ENCODE results near the gene GSG1.
"Not testable (repeated sequence)": the region's sequence is repeated elsewhere in the genome, so short reads cannot be mapped to it uniquely, and the experiment has no call there.

Gene GSG1

DNA sequence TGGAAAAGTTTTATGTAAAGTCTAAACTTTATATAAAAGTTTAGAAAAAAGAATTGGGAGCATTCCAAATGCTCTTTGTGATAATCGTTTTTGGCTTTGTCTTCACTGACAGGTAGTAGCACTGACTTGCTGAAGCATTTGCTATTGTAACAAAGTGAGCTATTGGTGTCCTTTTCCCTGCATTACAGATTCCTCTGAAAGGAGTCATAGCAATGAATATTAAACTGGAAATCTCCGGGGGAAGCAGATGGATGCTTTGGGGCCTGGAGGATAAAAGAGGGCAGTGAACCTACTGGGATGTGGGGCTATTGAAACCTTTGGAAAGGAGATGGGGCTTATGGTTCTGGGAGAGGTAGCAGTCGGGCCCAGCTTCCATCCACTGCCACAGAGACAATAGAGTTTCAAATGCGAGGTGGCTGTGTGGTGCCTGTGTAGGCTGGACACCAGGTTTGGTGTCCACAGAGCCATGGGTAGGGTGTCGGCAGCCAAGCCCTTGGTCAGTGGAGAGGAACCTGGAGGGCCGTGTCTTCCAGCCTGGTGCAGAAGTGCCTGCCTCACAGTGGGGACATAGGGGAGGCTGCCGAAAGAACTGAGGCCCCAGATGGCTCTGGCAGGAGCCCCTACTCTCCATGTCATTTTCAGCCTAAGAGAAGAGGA, 10.1 kb downstream of the GSG1 start:
- DNase-seq (ENCODE audit: low read depth in 2 of 2), result no peak

DNA sequence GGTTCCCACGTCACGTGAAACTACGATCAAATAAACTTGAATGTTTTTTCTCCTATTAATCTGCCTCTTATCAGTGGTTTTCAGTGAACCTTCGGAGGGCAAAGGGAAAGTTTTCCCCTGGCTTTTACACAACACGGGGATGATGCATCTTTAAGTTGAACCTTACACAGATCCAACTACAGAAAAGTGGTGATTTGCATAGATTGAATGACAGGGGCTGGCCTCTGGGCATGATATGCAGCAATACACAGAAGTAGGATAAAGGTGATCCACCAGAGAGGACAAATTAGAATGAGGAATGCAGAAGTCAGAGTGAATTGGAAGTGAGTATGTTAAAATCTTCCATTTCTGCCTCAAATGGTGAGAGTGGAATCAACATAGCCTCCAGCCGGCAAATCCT, 11.6 kb downstream of the GSG1 start:
- DNase-seq (ENCODE audit: low read depth in 2 of 2), result no peak

- no peak for DNase-seq (ENCODE audit: low read depth in 2 of 2)
Observed at GRCh38 chr12:13090054-13090453, 13.4 kb downstream of the GSG1 start.

DNA sequence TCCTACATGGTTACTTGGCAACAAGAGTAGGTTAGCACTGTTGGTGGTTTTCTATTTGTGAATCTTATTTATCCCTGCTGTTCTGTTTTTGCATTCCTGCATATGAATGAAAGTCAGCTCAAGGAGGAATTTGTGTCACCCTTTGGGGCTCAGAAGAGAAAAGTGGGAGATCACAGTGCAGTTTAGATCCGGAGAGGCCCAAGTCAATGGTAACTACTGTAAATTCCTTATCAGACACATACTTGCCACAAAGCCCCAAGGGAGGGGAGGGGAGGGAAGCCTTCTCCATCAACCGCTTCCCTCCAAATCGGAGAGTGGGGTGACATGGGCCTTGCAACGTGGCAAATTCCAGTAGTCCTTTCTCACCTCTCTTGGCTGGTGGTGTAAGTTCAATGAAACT, 15.0 kb downstream of the GSG1 start:
- DNase-seq (ENCODE audit: low read depth in 2 of 2), result no peak

DNA sequence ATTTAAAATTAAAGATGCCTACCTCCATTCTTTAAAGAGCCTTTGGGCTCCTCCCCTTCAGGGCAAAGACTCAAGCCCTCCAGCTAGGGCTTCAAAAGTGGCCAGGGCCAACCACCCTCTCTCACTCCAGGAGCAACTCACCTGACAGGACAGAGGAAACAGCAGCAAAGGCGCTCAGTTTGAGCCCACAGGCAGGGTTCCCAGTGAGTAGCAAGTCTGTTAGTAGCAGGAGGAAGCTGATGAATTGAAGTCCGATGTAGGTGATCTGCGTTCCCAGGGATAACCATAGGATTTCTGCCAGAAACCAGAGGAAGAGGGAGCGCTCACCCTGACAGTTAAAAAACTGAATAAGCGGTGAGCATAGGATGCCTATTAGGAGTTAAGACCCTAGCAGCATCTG, 15.7 kb downstream of the GSG1 start:
- DNase-seq (ENCODE audit: low read depth in 2 of 2), result no peak

DNA sequence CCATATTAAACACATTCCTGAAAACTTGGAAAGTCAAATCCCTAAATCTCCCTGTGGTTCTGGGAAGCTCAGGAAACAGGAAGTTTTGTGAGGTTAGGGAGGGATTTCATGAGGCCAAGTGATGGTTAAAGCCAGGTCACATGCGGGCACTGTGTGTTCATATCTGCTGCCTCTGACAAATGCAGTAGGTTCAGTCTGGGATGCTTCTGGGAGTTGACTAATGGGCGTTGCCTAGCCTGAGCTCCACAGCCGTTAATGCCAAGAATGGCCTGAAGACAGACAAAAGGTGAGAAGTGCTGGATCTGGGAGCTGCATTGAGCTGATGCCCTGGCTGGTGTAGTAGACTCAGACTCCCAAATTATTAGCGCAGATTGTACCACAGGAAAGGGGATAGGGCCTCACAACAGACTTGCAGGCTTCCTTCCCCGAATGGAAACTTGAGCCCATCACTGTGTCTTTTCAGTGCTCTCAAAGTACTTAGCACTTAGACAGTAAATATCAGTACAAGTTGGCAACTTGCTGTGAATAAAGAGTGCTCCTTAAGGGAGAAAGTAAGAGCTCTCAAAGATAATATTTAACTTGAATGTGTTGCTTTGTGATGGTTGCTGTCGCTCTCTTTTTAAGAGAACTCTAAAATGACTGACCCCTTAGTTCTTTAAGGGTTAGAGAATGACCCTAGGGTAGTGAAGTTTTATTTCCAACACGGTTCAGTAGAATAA, 17.3 kb downstream of the GSG1 start:
- DNase-seq (ENCODE audit: low read depth in 2 of 2), result no peak

GRCh38 chr12:13084898-13085640, 18.4 kb downstream of the GSG1 start:
- no peak for DNase-seq (ENCODE audit: low read depth in 2 of 2)

DNA sequence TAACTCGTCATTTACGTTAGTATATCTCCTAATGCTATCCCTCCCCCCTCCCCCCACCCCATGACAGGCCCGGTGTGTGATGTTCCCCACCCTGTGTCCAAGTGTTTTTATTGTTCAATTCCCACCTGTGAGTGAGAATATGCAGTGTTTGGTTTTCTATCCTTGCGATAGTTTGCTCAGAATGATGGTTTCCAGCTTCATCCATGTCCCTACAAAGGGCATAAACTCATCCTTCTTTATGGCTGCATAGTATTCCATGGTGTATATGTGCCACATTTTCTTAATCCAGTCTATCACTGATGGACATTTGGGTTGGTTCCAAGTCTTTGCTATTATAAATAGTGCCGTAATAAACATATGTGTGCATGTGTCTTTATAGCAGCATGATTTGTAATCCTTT, 19.8 kb downstream of the GSG1 start:
- DNase-seq (ENCODE audit: low read depth in 2 of 2), result not testable (repeated sequence)

- DNase-seq (ENCODE audit: low read depth in 2 of 2), result no peak
Observed at GRCh38 chr12:13082861-13083260, 20.6 kb downstream of the GSG1 start.

DNA sequence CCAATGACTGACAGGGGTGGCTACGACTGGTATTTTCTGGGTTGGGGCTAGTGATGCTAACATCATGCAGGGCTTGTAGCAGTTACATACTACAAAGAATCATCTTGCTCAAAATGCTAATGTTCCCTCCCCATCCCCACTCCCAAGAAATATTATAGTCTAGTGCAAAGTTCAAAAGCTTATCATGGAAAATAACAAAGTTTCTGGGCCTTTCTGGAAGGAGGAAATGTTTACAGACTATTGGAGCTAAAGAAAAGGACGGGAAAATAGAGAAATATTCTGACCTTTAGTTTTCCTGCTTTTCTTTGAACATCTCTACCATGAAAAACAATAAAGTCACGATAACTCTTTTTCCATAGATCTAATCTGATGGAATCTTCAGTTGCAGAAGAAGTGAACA, 23.2 kb downstream of the GSG1 start:
- no peak for DNase-seq (ENCODE audit: low read depth in 2 of 2)

GRCh38 chr12:13079440-13079906, 24.0 kb downstream of the GSG1 start:
- DNase-seq (ENCODE audit: low read depth in 2 of 2), result no peak

- DNase-seq (ENCODE audit: low read depth in 2 of 2), result no peak
Observed at GRCh38 chr12:13075786-13076570, 27.5 kb downstream of the GSG1 start.

- no peak for DNase-seq (ENCODE audit: low read depth in 2 of 2)
Observed at GRCh38 chr12:13075118-13075480, 28.4 kb downstream of the GSG1 start.

- no peak for DNase-seq (ENCODE audit: low read depth in 2 of 2)
Observed at GRCh38 chr12:13074396-13075117, 28.9 kb downstream of the GSG1 start.

DNA sequence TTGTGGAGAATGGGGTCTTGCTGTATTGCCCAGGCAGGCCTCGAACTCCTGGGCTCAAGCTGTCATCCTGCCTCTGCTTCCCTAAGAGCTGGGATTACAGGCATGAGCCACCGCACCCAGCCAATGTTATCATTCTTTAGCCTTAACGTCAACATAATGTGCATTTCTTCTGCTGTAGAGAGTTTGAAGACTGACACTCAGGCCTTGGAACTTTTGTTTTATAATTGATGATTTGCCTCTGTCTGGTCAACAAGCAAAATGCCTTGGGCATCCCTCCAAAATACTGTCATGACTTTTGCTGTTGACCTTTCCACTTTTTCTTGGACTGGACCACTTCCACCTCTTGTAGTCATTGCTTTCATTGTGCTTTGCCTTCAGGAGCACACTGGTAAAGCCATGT, 30.3 kb downstream of the GSG1 start:
- no peak for DNase-seq (ENCODE audit: low read depth in 2 of 2)

DNA sequence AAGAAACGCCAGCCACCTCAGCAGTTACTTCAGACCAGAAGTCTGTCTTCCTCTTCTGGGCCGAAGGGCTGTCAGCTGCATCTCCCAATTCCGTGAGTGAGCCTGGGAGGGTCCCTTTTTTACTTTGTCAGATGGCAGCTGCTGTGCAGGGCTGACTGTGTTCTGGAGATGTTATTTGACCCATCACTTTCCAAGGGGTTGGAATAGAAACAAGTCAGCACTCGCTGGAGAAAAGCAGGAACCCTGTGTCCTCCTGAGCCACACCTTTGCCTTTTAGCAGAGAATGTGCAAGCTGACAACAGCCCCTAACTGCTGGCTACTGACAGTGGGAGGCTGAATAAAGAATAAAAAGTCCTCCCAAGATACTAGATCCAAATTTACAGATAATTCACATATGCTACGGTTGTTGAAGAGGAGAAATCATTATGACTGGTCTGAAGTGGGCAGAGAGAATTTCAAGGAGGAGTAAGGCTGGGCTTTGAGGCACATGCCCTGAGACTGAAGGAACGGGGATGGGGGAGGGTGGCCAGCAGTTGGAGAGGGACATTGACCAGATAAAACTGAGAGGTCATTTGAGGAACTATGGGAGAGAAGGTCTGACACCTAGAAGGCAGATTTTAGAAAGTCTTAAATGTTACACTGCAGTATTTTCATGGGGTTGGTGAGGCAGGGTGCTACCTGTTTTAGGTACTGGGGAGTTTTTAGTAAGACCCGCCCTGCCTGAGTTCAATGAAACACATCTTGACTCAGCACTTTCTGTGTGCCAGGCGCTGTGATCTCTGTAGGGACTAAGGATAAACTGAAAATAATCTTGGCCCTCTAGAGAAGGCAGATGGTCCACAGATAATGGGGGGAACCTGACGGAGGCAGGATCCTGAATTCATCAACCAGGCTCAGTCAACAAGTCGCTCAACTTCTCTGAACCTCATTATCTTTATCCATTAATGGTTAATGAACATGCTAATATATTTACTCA, 31.9 kb downstream of the GSG1 start:
- DNase-seq (ENCODE audit: low read depth in 2 of 2), result no peak

- no peak for DNase-seq (ENCODE audit: low read depth in 2 of 2)
Observed at GRCh38 chr12:13069380-13069779, 34.1 kb downstream of the GSG1 start.

DNA sequence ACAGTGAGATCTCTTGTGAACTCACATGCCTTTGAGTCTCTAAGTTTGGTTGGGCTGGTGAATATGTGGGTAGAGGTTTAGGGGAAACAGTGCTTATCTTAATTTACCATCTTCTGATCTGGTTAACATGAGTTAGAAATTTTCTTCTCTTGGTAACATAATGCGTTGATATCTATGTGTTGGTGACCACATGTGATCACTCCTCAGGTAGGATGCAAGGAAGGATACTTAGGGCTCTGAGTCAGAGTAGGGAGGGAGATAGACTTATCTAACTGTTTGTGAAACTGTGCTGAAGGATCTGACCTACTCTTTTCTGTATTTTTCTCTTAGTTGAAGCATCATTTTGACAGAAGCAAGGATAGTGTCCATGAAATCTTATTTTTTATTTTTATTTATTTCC, 36.1 kb downstream of the GSG1 start:
- no peak for DNase-seq (ENCODE audit: low read depth in 2 of 2)

GRCh38 chr12:13066459-13066858, 37.0 kb downstream of the GSG1 start:
- DNase-seq (ENCODE audit: low read depth in 2 of 2), result no peak

GRCh38 chr12:13066014-13066413, 37.5 kb downstream of the GSG1 start:
- no peak for DNase-seq (ENCODE audit: low read depth in 2 of 2)

Measured in stimulated activated CD4-positive, alpha-beta T cell treated with anti-CD3 and anti-CD28 coated beads, Interleukin-1b, Interleukin-23, amount 100 ng/mL, for 1 hour (primary cell).